Smooth muscle cell (in vitro differentiated cells): ENCODE results near the gene CRYBG1. TPM values are rescaled to one million over a fixed set of nuclear protein-coding genes. Genes with fewer than 3 reads are reported as not detected.
A peak's percentile ranks its signal among the peaks of the same experiment; 100 is the strongest.
"Not testable (repeated sequence)": the region's sequence is repeated elsewhere in the genome, so short reads cannot be mapped to it uniquely, and the experiment has no call there.

Source experiments
- DNase-seq: peaks from one replicate; lab custom pipeline; 2025; ENCODE audit not compliant: unreplicated experiment; lab: John Stamatoyannopoulos, UW
- H2AFZ ChIP-seq: fragments of 200-600 bp; sonication (generic); 2 replicates; pipeline ENCODE4 v1.6.0; 2016; ENCODE audit warnings: antibody characterized with exemption, low read depth, mild to moderate bottlenecking
- H3F3A ChIP-seq: fragments of 200-600 bp; sonication (generic); 2 replicates; pipeline ENCODE4 v1.6.0; 2017; ENCODE audit warnings: antibody characterized with exemption, low read depth
- H3K27ac ChIP-seq: fragments of 200-600 bp; sonication (generic); 2 replicates; pipeline ENCODE4 v1.5.1; 2016; ENCODE audit warnings: low read depth, mild to moderate bottlenecking
- H3K27me3 ChIP-seq: fragments of 200-600 bp; sonication (generic); 2 replicates; pipeline ENCODE4 v1.6.1; 2016; ENCODE audit warnings: low read depth, mild to moderate bottlenecking
- H3K36me3 ChIP-seq: fragments of 200-600 bp; sonication (generic); 2 replicates; pipeline ENCODE4 v1.5.1; 2016; ENCODE audit warnings: low read depth
- H3K4me1 ChIP-seq: fragments of 200-600 bp; sonication (generic); 2 replicates; pipeline ENCODE4 v1.5.1; 2016; ENCODE audit warnings: low read depth
- H3K4me2 ChIP-seq: fragments of 200-600 bp; sonication (generic); 2 replicates; pipeline ENCODE4 v1.6.0; 2016; ENCODE audit warnings: mild to moderate bottlenecking
- H3K4me3 ChIP-seq: fragments of 200-600 bp; sonication (generic); 2 replicates; pipeline ENCODE4 v1.5.1; 2016; ENCODE audit warnings: mild to moderate bottlenecking
- H3K79me2 ChIP-seq: fragments of 200-600 bp; sonication (generic); 2 replicates; pipeline ENCODE4 v1.6.0; 2016; ENCODE audit warnings: low read depth, mild to moderate bottlenecking
- H3K9ac ChIP-seq: fragments of 200-600 bp; sonication (generic); 2 replicates; pipeline ENCODE4 v1.6.0; 2016; ENCODE audit warnings: low read depth
- H3K9me3 ChIP-seq: fragments of 200-600 bp; sonication (generic); replicated peaks from 2 replicates; pipeline ENCODE4 v1.5.1; 2016; ENCODE audit warnings: low read depth
- H4K20me1 ChIP-seq: fragments of 200-600 bp; sonication (generic); 2 replicates; pipeline ENCODE4 v1.6.0; 2016; ENCODE audit warnings: low read depth
- WGBS: methylation state at CpG from one replicate; pipeline ENCODE4 v1.1.7; 2016; ENCODE audit warnings: low lambda C conversion rate; 5-methylcytosine and 5-hydroxymethylcytosine counted together
- polyA plus RNA-seq: library from polyadenylated mRNA; unstranded; fragments of >200 nt; fragmentation: Nextera tagmentation; extraction: Ambion mirVana; gene quantifications from 2 replicates; pipeline ENCODE4 v1.2.1, GENCODE V29; 2016
- total RNA-seq: library from RNA; depleted of rRNA; stranded (reverse); fragments of >200 nt; gene quantifications from 2 replicates; pipeline ENCODE4 v1.2.3, GENCODE V29; 2014
- TF ChIP-seq, protein P1 (sequence below): fragments of 200-600 bp; sonication (generic); IDR thresholded peaks from 2 replicates; pipeline ENCODE4 v1.5.1; 2017; ENCODE audit warnings: borderline replicate concordance, mild to moderate bottlenecking, antibody characterized with exemption; ENCODE audit not compliant: insufficient read depth, poor library complexity, severe bottlenecking

The CRYBG1 gene
- total and polyA plus RNA-seq, 2 experiments from 2014 or later, result 0.98 to 11.9 TPM

- peak overlapping the region; percentile 90 for H3K4me2 ChIP-seq
- H3K27ac ChIP-seq, result no peak overlapping the region
- WGBS, result 67% methylated on average over 3 of the region's 3 CpGs
- H3K27me3 ChIP-seq, result peaks cover 65% of the 10 kb centered on the region
- no peaks in the 10 kb centered on the region for H3K79me2 ChIP-seq
- peaks cover 3% of the 10 kb centered on the region for H3F3A ChIP-seq
- no peak for DNase-seq
- H3K9ac ChIP-seq, result no peak overlapping the region
- no peak overlapping the region for H3K4me3 ChIP-seq
- H3K4me1 ChIP-seq, result peaks cover 22% of the 10 kb centered on the region
- no peaks in the 10 kb centered on the region for H3K9me3 ChIP-seq
- TF ChIP-seq, protein P1, sequence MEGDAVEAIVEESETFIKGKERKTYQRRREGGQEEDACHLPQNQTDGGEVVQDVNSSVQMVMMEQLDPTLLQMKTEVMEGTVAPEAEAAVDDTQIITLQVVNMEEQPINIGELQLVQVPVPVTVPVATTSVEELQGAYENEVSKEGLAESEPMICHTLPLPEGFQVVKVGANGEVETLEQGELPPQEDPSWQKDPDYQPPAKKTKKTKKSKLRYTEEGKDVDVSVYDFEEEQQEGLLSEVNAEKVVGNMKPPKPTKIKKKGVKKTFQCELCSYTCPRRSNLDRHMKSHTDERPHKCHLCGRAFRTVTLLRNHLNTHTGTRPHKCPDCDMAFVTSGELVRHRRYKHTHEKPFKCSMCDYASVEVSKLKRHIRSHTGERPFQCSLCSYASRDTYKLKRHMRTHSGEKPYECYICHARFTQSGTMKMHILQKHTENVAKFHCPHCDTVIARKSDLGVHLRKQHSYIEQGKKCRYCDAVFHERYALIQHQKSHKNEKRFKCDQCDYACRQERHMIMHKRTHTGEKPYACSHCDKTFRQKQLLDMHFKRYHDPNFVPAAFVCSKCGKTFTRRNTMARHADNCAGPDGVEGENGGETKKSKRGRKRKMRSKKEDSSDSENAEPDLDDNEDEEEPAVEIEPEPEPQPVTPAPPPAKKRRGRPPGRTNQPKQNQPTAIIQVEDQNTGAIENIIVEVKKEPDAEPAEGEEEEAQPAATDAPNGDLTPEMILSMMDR, result no peak
- no peaks in the 10 kb centered on the region for H3K36me3 ChIP-seq
- no peak overlapping the region for H2AFZ ChIP-seq
- H4K20me1 ChIP-seq, result no peaks in the 10 kb centered on the region
These were observed 153.5 kb downstream of the CRYBG1 start for GRCh38 chr6:106513808-106514582.

GRCh38 chr6:106514583-106514885, 154.0 kb downstream of the CRYBG1 start:
- H3K4me3 ChIP-seq, result no peak overlapping the region

GRCh38 chr6:106515582-106515981, 155.1 kb downstream of the CRYBG1 start:
- H3K9ac ChIP-seq, H3K36me3 ChIP-seq, DNase-seq, H3K4me2 ChIP-seq, H4K20me1 ChIP-seq, H3K9me3 ChIP-seq, H3F3A ChIP-seq, H3K79me2 ChIP-seq, H3K4me3 ChIP-seq, H3K27ac ChIP-seq, H2AFZ ChIP-seq: not testable (repeated sequence)
- peaks cover 49% of the 10 kb centered on the region for H3K27me3 ChIP-seq
- H3K4me1 ChIP-seq, result peaks cover 10% of the 10 kb centered on the region
- 100% methylated on average over 3 of the region's 3 CpGs for WGBS

More at GRCh38 chr6:106514583-106514885, 154.0 kb downstream of the CRYBG1 start:
- Histone ChIP-seq H3K9me3 (no peaks in the 10 kb centered on the region), H3K36me3 (no peaks in the 10 kb centered on the region), H3K27ac (no peak overlapping the region), H3K27me3 (peaks cover 60% of the 10 kb centered on the region), H3K4me2 (no peak overlapping the region), H2AFZ (no peak overlapping the region), H3K4me1 (peaks cover 18% of the 10 kb centered on the region), H3K9ac (no peak overlapping the region), H4K20me1 (no peaks in the 10 kb centered on the region), H3K79me2 (no peaks in the 10 kb centered on the region), H3F3A (peaks cover 3% of the 10 kb centered on the region)
- no peak for DNase-seq
- TF ChIP-seq, protein P1, result no peak
- 87% methylated on average over 2 of the region's 2 CpGs for WGBS

GRCh38 chr6:106516616-106517015, 156.1 kb downstream of the CRYBG1 start:
- Histone ChIP-seq H3K4me2 (no peak overlapping the region), H4K20me1 (no peaks in the 10 kb centered on the region), H3K9ac (no peak overlapping the region), H3F3A (peaks cover 3% of the 10 kb centered on the region), H3K27ac (no peak overlapping the region), H3K36me3 (no peaks in the 10 kb centered on the region), H3K79me2 (no peaks in the 10 kb centered on the region), H3K9me3 (no peaks in the 10 kb centered on the region), H3K27me3 (peaks cover 39% of the 10 kb centered on the region), H3K4me1 (peaks cover 6% of the 10 kb centered on the region), H2AFZ (no peak overlapping the region), H3K4me3 (no peak overlapping the region)
- no peak for DNase-seq
- TF ChIP-seq, protein P1, result no peak
- 68% methylated on average over 4 of the region's 4 CpGs for WGBS
